Measurements from ENCODE around the gene KLF7. TPM values are rescaled to one million over a fixed set of nuclear protein-coding genes. Genes with fewer than 3 reads are reported as not detected.

Gene KLF7
- total RNA-seq, 4 donors from 2014 or later = 22.5 to 63.5 (median 37.1) TPM

DNA sequence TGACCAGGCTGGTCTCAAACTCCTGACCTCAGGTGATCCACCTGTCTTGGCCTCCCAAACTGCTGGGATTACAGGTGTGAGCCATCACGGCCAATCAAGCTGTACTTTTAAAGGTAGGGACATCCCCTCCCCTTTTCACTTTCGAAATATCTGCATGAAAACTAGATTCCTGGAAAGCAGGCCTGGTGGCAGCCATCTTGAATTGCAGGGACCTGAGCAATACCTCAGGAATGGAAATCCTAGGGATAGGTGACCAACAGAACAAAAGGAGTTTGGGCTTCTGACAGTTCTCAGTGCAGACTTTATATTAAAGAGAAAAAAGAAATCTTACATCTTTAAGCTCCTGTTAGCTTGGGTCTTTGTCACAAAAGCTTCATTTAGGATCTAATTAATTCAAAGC lies 62.6 kb downstream of the KLF7 start:
- peaks cover 0 to 14% (median 0%) of the 10 kb centered on the region in 3 donors for H3K36me3 ChIP-seq
- no peak overlapping the region for H3K27ac ChIP-seq
- H3K27me3 ChIP-seq = no peaks in the 10 kb centered on the region
- no peaks in the 10 kb centered on the region for H3K9me3 ChIP-seq
- DNase-seq = no peak
- no peaks in the 10 kb centered on the region for H3K4me1 ChIP-seq
- no peak for TF ChIP-seq POLR2A (IDR thresholded peaks at IDR 0.05)
- TF ChIP-seq, protein P1, sequence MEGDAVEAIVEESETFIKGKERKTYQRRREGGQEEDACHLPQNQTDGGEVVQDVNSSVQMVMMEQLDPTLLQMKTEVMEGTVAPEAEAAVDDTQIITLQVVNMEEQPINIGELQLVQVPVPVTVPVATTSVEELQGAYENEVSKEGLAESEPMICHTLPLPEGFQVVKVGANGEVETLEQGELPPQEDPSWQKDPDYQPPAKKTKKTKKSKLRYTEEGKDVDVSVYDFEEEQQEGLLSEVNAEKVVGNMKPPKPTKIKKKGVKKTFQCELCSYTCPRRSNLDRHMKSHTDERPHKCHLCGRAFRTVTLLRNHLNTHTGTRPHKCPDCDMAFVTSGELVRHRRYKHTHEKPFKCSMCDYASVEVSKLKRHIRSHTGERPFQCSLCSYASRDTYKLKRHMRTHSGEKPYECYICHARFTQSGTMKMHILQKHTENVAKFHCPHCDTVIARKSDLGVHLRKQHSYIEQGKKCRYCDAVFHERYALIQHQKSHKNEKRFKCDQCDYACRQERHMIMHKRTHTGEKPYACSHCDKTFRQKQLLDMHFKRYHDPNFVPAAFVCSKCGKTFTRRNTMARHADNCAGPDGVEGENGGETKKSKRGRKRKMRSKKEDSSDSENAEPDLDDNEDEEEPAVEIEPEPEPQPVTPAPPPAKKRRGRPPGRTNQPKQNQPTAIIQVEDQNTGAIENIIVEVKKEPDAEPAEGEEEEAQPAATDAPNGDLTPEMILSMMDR (IDR thresholded peaks at IDR 0.05) = no peak
- H3K4me3 ChIP-seq = no peak overlapping the region

DNA sequence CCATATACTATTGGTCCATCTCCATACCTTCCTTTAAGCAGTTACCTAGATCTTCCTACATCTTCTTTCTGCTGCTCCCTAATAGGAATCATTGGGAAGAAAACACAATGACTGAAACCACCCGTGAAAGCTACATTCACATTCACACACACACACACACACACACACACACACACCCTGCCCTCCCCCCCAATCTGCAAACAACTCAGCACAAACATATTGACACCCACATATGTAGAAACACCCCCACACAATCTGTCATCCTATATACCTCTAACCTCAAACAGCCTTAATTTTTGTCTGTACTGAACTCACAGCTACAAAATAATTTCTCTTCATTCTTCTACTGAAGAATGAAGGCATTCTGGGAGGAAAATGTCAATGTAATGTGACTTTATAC lies 63.8 kb downstream of the KLF7 start:
- TF ChIP-seq POLR2A (IDR thresholded peaks at IDR 0.05) = no peak
- TF ChIP-seq, protein P1 (IDR thresholded peaks at IDR 0.05) = no peak
- no peak for DNase-seq
- H3K36me3 ChIP-seq = peaks cover 0 to 6% (median 0%) of the 10 kb centered on the region in 3 donors
- H3K9me3 ChIP-seq = no peaks in the 10 kb centered on the region
- H3K27ac ChIP-seq = no peak overlapping the region
- H3K27me3 ChIP-seq = no peaks in the 10 kb centered on the region
- no peak overlapping the region for H3K4me3 ChIP-seq
- no peaks in the 10 kb centered on the region for H3K4me1 ChIP-seq

DNA sequence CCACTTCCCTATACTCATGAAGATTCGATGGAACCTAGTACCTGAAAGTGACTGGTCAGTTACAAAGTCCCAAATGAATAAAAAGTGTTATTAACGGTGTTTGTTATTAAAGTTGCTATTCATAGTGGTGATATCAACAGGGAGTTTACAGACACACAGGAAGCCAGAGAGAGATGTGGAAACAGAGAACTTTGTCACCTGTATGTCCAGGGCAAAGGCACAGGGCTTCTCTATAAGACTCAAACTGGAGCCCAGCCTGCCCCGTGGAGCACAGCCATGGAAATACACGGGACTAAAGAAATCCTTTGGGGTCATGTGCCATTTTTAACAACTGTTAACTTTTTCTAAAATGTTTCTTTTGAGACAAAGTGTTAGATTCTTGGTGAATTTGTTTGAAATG lies 68.5 kb downstream of the KLF7 start:
- Histone ChIP-seq H3K4me3 (no peak overlapping the region), H3K27ac (no peak overlapping the region), H3K9me3 (no peaks in the 10 kb centered on the region), H3K36me3 (no peaks in the 10 kb centered on the region), H3K27me3 (no peaks in the 10 kb centered on the region), H3K4me1 (no peaks in the 10 kb centered on the region)
- no peak for TF ChIP-seq POLR2A (IDR thresholded peaks at IDR 0.05)
- TF ChIP-seq, protein P1 (IDR thresholded peaks at IDR 0.05) = no peak
- DNase-seq = no peak

DNA sequence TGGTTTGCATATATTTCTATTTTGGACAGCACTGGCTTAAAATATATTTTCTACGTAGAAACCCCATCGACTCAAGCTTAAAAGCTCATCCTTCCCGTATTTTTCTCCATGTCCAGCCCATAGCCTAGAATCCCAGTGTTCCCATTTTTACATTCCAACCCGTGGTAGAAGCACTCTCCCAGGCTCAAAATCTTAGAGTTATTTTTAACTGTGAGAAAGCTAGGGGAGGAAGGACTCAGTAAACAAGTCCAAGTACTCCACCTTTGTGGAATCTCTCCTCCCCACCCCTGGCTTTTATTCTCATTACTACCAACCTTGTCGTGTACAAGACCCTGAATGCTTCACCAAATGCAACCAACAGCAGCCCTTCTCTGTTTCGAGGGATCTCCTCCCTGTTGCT lies 69.8 kb downstream of the KLF7 start:
- Histone ChIP-seq H3K4me3 (no peak overlapping the region), H3K36me3 (no peaks in the 10 kb centered on the region), H3K9me3 (no peaks in the 10 kb centered on the region), H3K27me3 (no peaks in the 10 kb centered on the region), H3K4me1 (no peaks in the 10 kb centered on the region), H3K27ac (no peak overlapping the region)
- TF ChIP-seq, protein P1 (IDR thresholded peaks at IDR 0.05) = no peak
- TF ChIP-seq POLR2A (IDR thresholded peaks at IDR 0.05) = no peak
- no peak for DNase-seq

DNA sequence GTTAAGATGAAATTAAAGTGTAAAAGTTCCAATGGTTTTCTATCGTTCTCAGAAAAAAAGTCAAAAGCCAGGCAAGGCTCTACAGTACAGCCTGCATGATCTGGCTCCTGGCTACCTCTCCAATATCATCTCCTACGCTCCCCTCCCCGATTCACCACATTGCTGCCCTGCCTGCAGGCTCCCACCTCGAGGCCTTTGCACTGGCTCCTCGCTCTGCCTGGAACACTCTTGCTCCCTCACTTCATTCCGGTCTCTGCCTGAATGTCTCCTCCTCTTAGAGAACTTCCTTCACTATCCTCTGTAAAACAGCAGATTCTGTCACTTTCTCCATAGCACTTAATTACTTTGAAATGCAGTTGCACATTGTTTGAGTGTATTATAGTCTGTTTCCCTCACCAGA lies 72.5 kb downstream of the KLF7 start:
- DNase-seq = no peak
- H3K27ac ChIP-seq = no peak overlapping the region
- H3K36me3 ChIP-seq = no peaks in the 10 kb centered on the region
- no peaks in the 10 kb centered on the region for H3K9me3 ChIP-seq
- H3K4me1 ChIP-seq = no peaks in the 10 kb centered on the region
- H3K27me3 ChIP-seq = no peaks in the 10 kb centered on the region
- no peak for TF ChIP-seq POLR2A (IDR thresholded peaks at IDR 0.05)
- TF ChIP-seq, protein P1 (IDR thresholded peaks at IDR 0.05) = no peak
- H3K4me3 ChIP-seq = no peak overlapping the region

DNA sequence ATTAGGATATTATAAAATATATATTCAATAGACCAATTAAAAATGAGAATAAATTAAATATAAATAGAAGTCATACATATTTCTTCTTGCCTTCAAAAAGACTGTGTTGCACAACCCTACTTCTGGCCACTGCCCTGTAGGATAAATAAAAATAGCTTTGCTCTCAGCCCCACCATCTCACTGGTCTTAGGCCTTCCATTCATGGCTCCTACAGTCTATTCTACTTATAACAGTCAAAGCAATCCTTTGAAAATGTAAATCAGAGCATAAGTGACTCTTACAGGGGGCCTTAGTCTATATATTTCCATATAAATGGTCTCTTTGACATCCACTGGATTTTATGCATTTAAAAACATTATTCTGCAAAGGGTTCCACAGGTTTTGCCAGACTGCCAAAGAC lies 72.9 kb downstream of the KLF7 start:
- DNase-seq = no peak
- H3K4me3 ChIP-seq = no peak overlapping the region
- no peaks in the 10 kb centered on the region for H3K27me3 ChIP-seq
- no peaks in the 10 kb centered on the region for H3K4me1 ChIP-seq
- no peaks in the 10 kb centered on the region for H3K9me3 ChIP-seq
- H3K27ac ChIP-seq = no peak overlapping the region
- H3K36me3 ChIP-seq = no peaks in the 10 kb centered on the region
- no peak for TF ChIP-seq POLR2A (IDR thresholded peaks at IDR 0.05)
- TF ChIP-seq, protein P1 (IDR thresholded peaks at IDR 0.05) = no peak
